Skeletal muscle cell (primary cell): ENCODE results near the gene ATP6V0B.

Experiments used
- DNase-seq: peaks from one replicate; pipeline ENCODE4 v3.0.0-alpha.2; 2010; ENCODE audit warnings: low read depth
- H3K4me3 ChIP-seq: 2 replicates; pipeline ENCODE4 v1.5.1; 2011; ENCODE audit warnings: low read depth, mild to moderate bottlenecking, control low read depth, low read length, moderate library complexity

ATP6V0B gene

DNA sequence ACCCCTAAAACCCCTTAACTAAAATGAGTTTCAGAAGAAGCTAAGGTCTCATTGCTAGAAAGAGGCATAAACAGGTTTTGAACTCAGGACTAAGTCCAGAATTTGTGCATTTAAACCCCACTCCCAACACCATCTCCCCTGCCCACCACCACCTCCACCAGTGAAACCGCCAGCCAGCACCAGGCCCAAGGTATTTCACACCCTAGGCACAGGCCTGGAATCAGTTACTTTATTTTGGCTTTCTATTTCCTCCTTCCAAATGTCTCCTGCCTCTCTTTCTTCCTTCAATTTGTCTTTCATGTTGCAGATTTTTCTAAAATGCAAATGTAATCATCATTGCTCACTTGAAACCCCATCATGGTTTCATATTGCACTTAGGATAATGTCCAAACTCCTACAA, 29.9 kb upstream of the ATP6V0B start:
- no peak overlapping the region for H3K4me3 ChIP-seq
- DNase-seq: no peak

DNA sequence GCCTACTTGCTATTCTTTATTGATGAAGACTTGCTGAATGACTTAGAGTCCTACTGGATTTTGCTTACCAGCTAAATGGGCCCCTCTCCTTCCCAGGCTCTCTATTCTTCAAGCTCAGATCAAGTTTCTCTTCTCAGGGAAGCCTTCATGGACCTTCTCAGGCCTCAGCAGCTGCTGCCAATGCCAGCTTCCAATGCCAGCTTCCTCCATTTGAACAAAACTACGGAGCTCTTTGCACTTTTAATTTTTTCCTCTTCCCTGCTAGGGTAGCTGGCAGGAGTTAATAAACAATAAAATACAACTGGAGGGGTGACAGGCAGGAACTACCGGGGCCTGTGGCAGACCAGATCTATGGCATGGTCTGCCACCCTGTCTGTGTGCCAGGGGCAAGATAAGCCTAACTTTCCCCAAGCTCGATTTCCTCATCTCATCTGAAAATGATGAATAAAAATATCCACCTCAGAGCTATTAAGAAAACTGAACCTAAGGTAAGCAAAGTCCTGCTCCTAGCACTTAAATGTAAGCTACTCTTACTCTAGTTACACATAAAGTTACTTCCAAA, 29.0 kb upstream of the ATP6V0B start:
- no peak for DNase-seq
- peak overlapping the region; percentile 87 for H3K4me3 ChIP-seq

- peak within 1 kb of the TSS; percentile 87 for H3K4me3 ChIP-seq
- DNase-seq: peak; percentile 84
Measured at GRCh38 chr1:43946236-43947060, 28.3 kb upstream of the ATP6V0B start, which contains the start of gene IPO13. TSS of gene IPO13 (plus strand) at chr1:43946950. CDS start at chr1:43947601, 651 bp downstream.

DNA sequence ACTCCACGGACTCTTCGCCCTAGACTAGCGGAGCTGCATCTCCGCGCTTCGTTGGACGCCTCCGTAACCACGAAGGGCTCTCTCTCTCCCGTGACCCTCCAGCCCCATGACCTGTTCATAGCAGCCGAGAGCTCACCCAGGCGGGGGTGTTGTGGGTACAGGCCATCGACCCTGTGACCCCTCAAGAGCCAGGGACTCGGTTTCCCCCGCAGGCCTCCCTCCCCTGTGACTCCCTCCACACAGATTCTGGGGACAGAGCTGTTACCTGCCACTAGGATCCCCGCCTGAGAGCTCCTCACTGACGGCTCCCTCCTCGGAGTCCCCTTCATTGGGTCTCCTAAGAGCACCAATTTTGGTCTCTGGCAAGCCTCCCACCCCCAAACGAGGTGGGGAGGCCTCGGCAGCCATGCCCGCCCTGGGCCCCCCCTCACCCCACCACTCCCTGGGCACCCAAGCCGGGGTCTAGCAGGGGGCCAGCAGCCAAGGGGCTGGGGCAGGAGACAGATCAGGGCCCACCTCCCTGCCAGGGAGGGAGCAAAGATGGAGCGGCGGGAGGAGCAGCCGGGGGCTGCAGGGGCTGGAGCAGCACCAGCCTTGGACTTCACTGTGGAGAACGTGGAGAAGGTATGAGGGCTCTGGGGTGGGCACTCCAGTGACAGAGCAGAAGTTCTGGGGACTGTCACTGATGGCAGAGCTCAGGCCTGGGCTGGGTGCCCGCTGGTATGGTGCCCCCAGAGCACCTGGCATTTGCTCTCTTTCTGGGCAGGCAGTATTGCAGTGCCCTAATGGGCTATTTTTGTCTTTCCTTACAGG, 27.5 kb upstream of the ATP6V0B start:
- H3K4me3 ChIP-seq: peak overlapping the region; percentile 87
- DNase-seq: no peak

DNA sequence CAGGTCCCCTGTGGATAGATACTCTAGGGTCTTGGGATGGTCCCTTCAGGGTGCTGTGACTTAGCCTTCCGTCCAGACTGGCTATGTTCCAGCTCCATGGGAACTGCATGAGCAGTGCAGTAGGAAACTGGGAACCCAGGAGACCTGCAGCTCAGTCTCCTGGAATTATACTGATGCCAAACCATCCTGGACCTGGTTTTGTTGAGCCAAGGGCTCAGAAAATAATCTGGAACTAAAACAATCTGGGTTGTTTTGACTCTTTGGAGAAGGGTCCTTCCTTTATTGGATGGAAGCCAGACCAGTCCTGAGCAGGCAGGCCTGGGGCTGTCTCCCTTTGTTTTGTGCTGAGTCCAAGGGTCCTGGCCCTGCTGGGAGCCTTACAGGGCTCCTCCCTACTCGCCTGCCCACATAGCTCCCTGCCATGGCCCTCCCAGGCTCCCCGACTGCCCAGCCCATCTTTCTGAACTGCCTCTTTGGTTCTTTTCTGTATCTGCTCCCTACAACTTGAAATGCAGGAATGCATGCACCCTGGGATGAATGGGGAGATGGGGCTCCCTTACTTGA, 26.8 kb upstream of the ATP6V0B start:
- DNase-seq: no peak
- peak overlapping the region; percentile 87 for H3K4me3 ChIP-seq

- DNase-seq: no peak
- no peak overlapping the region for H3K4me3 ChIP-seq
Measured at GRCh38 chr1:43949678-43950077, 25.1 kb upstream of the ATP6V0B start.

GRCh38 chr1:43951021-43951985, 23.5 kb upstream of the ATP6V0B start:
- no peak overlapping the region for H3K4me3 ChIP-seq
- no peak for DNase-seq

DNA sequence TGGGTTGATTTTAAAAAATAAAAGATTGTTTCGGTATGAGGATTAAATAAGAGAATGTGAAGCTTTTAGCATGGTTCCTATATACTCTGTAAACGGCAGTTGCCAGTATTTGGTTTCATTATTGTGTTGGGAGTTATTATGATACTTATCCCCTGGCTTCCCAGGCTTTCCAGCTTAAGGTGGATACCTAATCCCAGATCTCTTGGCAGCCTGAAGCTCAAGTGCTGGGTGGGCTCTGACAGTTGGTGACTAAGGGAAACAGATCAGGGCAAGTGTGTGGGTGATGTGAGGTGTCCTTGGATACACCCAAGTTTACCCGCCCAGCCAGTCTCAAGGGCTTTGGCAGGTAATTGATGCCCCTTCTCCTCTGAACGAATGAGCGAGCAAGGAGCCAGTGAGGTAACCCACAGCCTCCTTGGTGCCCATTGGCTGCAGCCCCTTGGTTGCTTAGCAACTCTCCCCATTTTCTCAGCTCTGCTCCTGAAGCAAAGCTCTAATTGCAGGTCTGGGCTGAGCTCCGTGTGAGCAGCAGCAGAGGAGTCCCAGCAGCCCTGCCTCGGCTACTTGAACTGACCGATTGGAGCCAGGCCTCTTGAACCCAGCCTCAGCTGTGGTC, 21.9 kb upstream of the ATP6V0B start:
- no peak overlapping the region for H3K4me3 ChIP-seq
- no peak for DNase-seq

- DNase-seq: no peak
Measured at GRCh38 chr1:43953361-43953760, 21.4 kb upstream of the ATP6V0B start.

GRCh38 chr1:43954036-43954435, 20.7 kb upstream of the ATP6V0B start:
- H3K4me3 ChIP-seq: no peak overlapping the region
- DNase-seq: no peak

More at GRCh38 chr1:43953361-43953760, 21.4 kb upstream of the ATP6V0B start:
- no peak overlapping the region for H3K4me3 ChIP-seq

- no peak for DNase-seq
- H3K4me3 ChIP-seq: no peak overlapping the region
Measured at GRCh38 chr1:43956234-43956633, 18.5 kb upstream of the ATP6V0B start.

- DNase-seq: no peak
- H3K4me3 ChIP-seq: no peak overlapping the region
Measured at GRCh38 chr1:43957407-43958040, 17.2 kb upstream of the ATP6V0B start.

DNA sequence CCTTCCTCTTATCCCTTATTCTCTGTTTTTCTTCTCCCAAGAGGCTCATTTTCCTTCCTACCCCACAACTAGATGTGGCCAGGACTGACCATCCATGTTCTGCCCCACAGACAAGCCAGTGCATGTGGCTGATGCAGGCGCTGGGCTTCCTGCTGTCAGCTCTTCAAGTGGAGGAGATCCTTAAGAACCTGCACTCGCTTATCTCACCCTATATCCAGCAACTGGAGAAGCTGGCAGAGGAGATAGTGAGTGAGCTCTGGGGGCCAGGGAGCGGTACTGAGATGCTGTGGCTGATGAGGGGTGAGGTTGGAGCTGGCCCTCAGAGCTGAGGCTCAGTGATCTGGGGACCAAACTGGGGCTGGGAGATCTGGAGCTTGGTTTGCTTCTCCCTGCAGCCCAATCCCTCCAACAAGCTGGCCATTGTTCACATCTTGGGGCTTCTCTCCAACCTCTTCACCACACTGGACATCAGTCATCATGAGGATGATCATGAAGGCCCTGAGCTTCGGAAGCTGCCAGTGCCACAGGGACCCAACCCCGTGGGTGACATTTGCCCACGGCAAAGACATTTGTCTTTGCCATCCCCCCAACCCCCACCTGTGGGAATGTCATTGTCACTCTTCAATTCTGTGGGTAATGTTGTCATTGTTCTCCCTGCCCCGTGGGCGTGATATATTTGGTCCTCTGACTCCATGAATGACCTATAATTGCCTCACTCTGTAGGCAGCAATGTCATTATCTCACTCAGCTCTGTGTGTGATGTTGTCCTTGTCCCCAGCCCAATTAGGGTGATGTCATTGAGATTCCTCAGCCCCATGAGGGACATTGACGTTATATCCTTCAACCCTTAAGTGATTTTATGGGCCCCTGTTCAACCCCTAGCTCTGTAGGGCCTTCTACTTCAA, 16.2 kb upstream of the ATP6V0B start:
- no peak overlapping the region for H3K4me3 ChIP-seq
- no peak for DNase-seq

GRCh38 chr1:43960798-43961197, 14.0 kb upstream of the ATP6V0B start:
- no peak for DNase-seq
- H3K4me3 ChIP-seq: no peak overlapping the region

GRCh38 chr1:43961692-43962091, 13.1 kb upstream of the ATP6V0B start:
- DNase-seq: no peak
- H3K4me3 ChIP-seq: no peak overlapping the region

- H3K4me3 ChIP-seq: no peak overlapping the region
- DNase-seq: no peak
Measured at GRCh38 chr1:43962324-43962723, 12.4 kb upstream of the ATP6V0B start.

- no peak overlapping the region for H3K4me3 ChIP-seq
- DNase-seq: no peak
Measured at GRCh38 chr1:43963006-43963405, 11.8 kb upstream of the ATP6V0B start.
